IMR-90 (cell line): ENCODE data around the gene NCDN. TPM values are rescaled to one million over a fixed set of nuclear protein-coding genes. Genes with fewer than 3 reads are reported as not detected.
A peak's percentile ranks its signal among the peaks of the same experiment; 100 is the strongest.

ENCODE experiments used
- ATAC-seq: fragments of 200-7000 bp; cut with Tn5 transposase; 2 replicates; pipeline ENCODE4 v1.9.1; 2020; ENCODE audit warnings: low read depth, mild to moderate bottlenecking, moderate library complexity
- BruUV-seq: library from RNA; stranded (reverse); fragments of 400-500 nt; replicated peaks from 2 replicates; lab custom pipeline; 2021; lab: Mats Ljungman, UMichigan
- CTCF ChIA-PET: fragments of 300-600 bp; formaldehyde crosslinking; extraction: SDS; loops from one replicate; lab custom pipeline; 2021; ENCODE audit warnings: antibody characterized with exemption; lab: Yijun Ruan, JAX
- POLR2A ChIA-PET: fragments of 300-600 bp; sonication (Branson Sonifier 250); formaldehyde crosslinking; loops from one replicate; lab custom pipeline; 2022; ENCODE audit warnings: antibody characterized with exemption; ENCODE audit not compliant: unreplicated experiment; lab: Charles Lee
- DNase-seq: peaks from one replicate; pipeline ENCODE4 v3.0.0; 2013
- H2AFZ ChIP-seq: replicated peaks from 2 replicates; pipeline ENCODE3; 2013; ENCODE audit warnings: low read length, mild to moderate bottlenecking; ENCODE audit not compliant: poor library complexity
- H2AK5ac ChIP-seq: 2 replicates; pipeline ENCODE4 v1.6.1; 2013; ENCODE audit warnings: low read depth, low read length, inconsistent platforms
- H2AK9ac ChIP-seq: replicated peaks from 2 replicates; pipeline ENCODE3; 2013; ENCODE audit warnings: mild to moderate bottlenecking, low read depth, low read length, moderate library complexity; ENCODE audit not compliant: poor library complexity
- H2BK120ac ChIP-seq: 2 replicates; pipeline ENCODE4 v1.6.1; 2013; ENCODE audit warnings: low read depth, low read length, inconsistent platforms
- H2BK15ac ChIP-seq: 3 replicates; pipeline ENCODE4 v1.6.1; 2013; ENCODE audit warnings: low read depth, low read length, inconsistent platforms
- H2BK20ac ChIP-seq: 2 replicates; pipeline ENCODE4 v1.6.1; 2013; ENCODE audit warnings: low read depth, mild to moderate bottlenecking, inconsistent platforms, low read length, moderate library complexity
- H2BK5ac ChIP-seq: 2 replicates; pipeline ENCODE4 v1.6.1; 2013; ENCODE audit warnings: mild to moderate bottlenecking, low read depth, low read length, inconsistent platforms; ENCODE audit not compliant: poor library complexity, severe bottlenecking
- H3K14ac ChIP-seq: replicated peaks from 2 replicates; pipeline ENCODE4 v1.6.1; 2013; ENCODE audit warnings: low read depth, low read length, inconsistent platforms
- H3K18ac ChIP-seq: 2 replicates; pipeline ENCODE4 v1.6.1; 2013; ENCODE audit warnings: low read depth, low read length, control low read depth
- H3K23ac ChIP-seq: 2 replicates; pipeline ENCODE4 v1.6.1; 2013; ENCODE audit warnings: low read depth, low read length, inconsistent platforms
- H3K27ac ChIP-seq: 2 replicates; pipeline ENCODE4 v1.5.1; 2013; ENCODE audit warnings: mild to moderate bottlenecking, control low read depth, low read length; ENCODE audit not compliant: insufficient read depth
- H3K27me3 ChIP-seq: 2 replicates; pipeline ENCODE4 v1.6.1; 2013; ENCODE audit warnings: low read length; ENCODE audit not compliant: control insufficient read depth, insufficient read depth
- H3K36me3 ChIP-seq: 2 replicates; pipeline ENCODE4 v1.6.1; 2013; ENCODE audit warnings: low read length, mixed read lengths; ENCODE audit not compliant: control insufficient read depth, insufficient read depth
- H3K4ac ChIP-seq: 2 replicates; pipeline ENCODE4 v1.6.1; 2013; ENCODE audit warnings: low read depth, low read length, inconsistent platforms
- H3K4me1 ChIP-seq: 2 replicates; pipeline ENCODE4 v1.6.1; 2013; ENCODE audit warnings: low read length, mixed read lengths; ENCODE audit not compliant: control insufficient read depth, insufficient read depth
- H3K4me2 ChIP-seq: 2 replicates; pipeline ENCODE4 v1.6.1; 2013; ENCODE audit warnings: low read depth, mild to moderate bottlenecking, control low read depth, low read length, moderate library complexity
- H3K4me3 ChIP-seq: 2 replicates; pipeline ENCODE4 v1.5.1; 2013; ENCODE audit warnings: low read depth, mild to moderate bottlenecking, control low read depth, low read length, moderate library complexity; ENCODE audit not compliant: insufficient read depth
- H3K56ac ChIP-seq: 2 replicates; pipeline ENCODE4 v1.6.1; 2013; ENCODE audit warnings: low read length, inconsistent platforms; ENCODE audit not compliant: insufficient read depth; ENCODE audit errors: extremely low read depth
- H3K79me1 ChIP-seq, 2 experiments: 2 replicates each; pipeline ENCODE4 v1.6.1; 2013; ENCODE audit warnings: low read length in 2 of 2, inconsistent platforms in 1 of 2, low read depth in 1 of 2
- H3K9ac ChIP-seq: 2 replicates; pipeline ENCODE4 v1.6.1; 2013; ENCODE audit warnings: low read depth, low read length, control low read depth
- H3K9me1 ChIP-seq: 2 replicates; pipeline ENCODE4 v1.6.1; 2013; ENCODE audit warnings: low read length, inconsistent platforms; ENCODE audit not compliant: insufficient read depth
- H3K9me3 ChIP-seq: 2 replicates; pipeline ENCODE4 v1.6.1; 2013; ENCODE audit warnings: low read length; ENCODE audit not compliant: control insufficient read depth, insufficient read depth
- H4K20me1 ChIP-seq: 2 replicates; pipeline ENCODE4 v1.6.1; 2013; ENCODE audit warnings: low read length, inconsistent platforms; ENCODE audit not compliant: insufficient read depth
- H4K5ac ChIP-seq: 2 replicates; pipeline ENCODE4 v1.6.1; 2013; ENCODE audit warnings: mild to moderate bottlenecking, low read depth, low read length, control low read depth
- H4K8ac ChIP-seq, 2 experiments: 2 replicates each; pipeline ENCODE4 v1.6.1; 2013; ENCODE audit warnings: low read depth in 2 of 2, low read length in 2 of 2, control low read depth in 1 of 2, inconsistent platforms in 1 of 2
- H4K91ac ChIP-seq: 2 replicates; pipeline ENCODE4 v1.6.1; 2013; ENCODE audit warnings: low read depth, low read length, inconsistent platforms; ENCODE audit not compliant: insufficient read depth
- BHLHE40 ChIP-seq: fragments of 150-350 bp; IDR thresholded peaks from 2 replicates; pipeline ENCODE4 v1.6.1; 2016; ENCODE audit warnings: mild to moderate bottlenecking, low read depth, low read length
- NFE2L2 ChIP-seq: fragments of 150-350 bp; IDR thresholded peaks from 2 replicates; pipeline ENCODE4 v1.6.1; 2016; ENCODE audit warnings: low read depth, mild to moderate bottlenecking, low read length
- POLR2A ChIP-seq: IDR thresholded peaks from 2 replicates; pipeline ENCODE4 v1.6.1; 2012; ENCODE audit warnings: mild to moderate bottlenecking, low read depth, low read length
- RAD21 ChIP-seq: IDR thresholded peaks from 2 replicates; pipeline ENCODE4 v1.6.1; 2012; ENCODE audit warnings: low read length, improper control_type of control experiment
- SMC3 ChIP-seq: fragments of 150-350 bp; IDR thresholded peaks from 2 replicates; pipeline ENCODE4 v1.6.1; 2016; ENCODE audit warnings: low read depth, mild to moderate bottlenecking, antibody characterized with exemption, low read length, moderate library complexity
- WGBS, 2 experiments: methylation state at CpG; one replicate each; pipeline versions ENCODE4 v1.1.5 to v1.1.7; 2013; ENCODE audit warnings: missing lambda C conversion rate in 2 of 2; ENCODE audit not compliant: insufficient read length in 1 of 2; ENCODE audit errors: extremely low coverage in 2 of 2; 5-methylcytosine and 5-hydroxymethylcytosine counted together
- dilution Hi-C: fragments of 300-500 bp; cut with HindIII; formaldehyde crosslinking; loops from one replicate; pipeline ENCODE4 v1.14.3; 2018; ENCODE audit warnings: low sequenced_read_pairs; ENCODE audit not compliant: unreplicated experiment
- in situ Hi-C: fragments of 300-500 bp; cut with MboI; formaldehyde crosslinking; loops from 3 replicates; pipeline ENCODE4 v1.14.3; 2019; ENCODE audit warnings: low sequenced_read_pairs, inconsistent platforms, mixed read lengths
- intact Hi-C: fragments of 100-400 bp; cut with micrococcal nuclease; formaldehyde crosslinking; loops from 2 replicates; pipeline ENCODE4 v1.10.0; 2022
- polyA plus RNA-seq, 3 experiments: library from polyadenylated mRNA; depleted of rRNA; stranded (reverse); fragments of >200 nt; gene quantifications; 2 replicates each; pipeline ENCODE4 v1.2.3, GENCODE V29; 2012; ENCODE audit warnings: low replicate concordance in 1 of 3
- total RNA-seq: library from RNA; depleted of rRNA; stranded (reverse); fragments of >200 nt; gene quantifications from 2 replicates; pipeline ENCODE4 v1.2.3, GENCODE V29; 2012
- TF ChIP-seq, protein P1 (sequence below): fragments of 150-350 bp; IDR thresholded peaks from 2 replicates; pipeline ENCODE4 v1.6.1; 2016; ENCODE audit warnings: low read depth, mild to moderate bottlenecking, low read length, moderate library complexity, borderline replicate concordance

The NCDN gene
- total and polyA plus RNA-seq, 2 of the 4 experiments (the other 2 are of a cell fraction), result 10.0 to 38.8 TPM

DNA sequence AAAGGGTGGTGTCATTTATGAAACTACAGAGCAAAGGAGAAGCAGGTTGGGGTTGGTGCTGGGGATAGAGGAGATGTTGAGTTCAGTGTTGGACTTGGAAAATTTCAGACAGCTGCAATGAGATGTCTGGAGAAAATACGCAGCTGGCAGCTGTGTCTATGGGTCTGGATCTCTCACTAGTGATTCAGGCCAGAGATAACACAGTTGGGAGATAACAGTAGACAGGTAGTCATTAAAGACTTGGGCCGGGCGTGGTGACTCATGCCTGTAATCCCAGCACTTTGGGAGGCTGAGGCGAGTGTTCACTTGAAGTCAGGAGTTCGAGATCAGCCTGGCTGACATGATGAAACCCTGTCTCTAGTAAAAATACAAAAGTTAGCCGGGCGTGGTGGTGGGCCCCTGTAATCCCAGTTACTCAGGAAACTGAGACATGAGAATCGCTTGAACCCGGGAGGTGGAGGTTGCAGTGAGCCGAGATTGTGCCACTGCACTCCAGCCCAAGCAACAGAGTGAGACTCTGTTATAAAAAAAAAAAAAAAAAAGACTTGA lies 13.1 kb downstream of the NCDN start:
- H2AK9ac ChIP-seq, result no peak overlapping the region
- H4K8ac ChIP-seq, result no peak overlapping the region
- no peak for TF ChIP-seq NFE2L2
- TF ChIP-seq SMC3, result no peak
- no peak for TF ChIP-seq BHLHE40
- TF ChIP-seq POLR2A, result no peak
- TF ChIP-seq, protein P1, sequence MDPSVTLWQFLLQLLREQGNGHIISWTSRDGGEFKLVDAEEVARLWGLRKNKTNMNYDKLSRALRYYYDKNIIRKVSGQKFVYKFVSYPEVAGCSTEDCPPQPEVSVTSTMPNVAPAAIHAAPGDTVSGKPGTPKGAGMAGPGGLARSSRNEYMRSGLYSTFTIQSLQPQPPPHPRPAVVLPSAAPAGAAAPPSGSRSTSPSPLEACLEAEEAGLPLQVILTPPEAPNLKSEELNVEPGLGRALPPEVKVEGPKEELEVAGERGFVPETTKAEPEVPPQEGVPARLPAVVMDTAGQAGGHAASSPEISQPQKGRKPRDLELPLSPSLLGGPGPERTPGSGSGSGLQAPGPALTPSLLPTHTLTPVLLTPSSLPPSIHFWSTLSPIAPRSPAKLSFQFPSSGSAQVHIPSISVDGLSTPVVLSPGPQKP, result no peak
- no peak for TF ChIP-seq RAD21
- no peaks in the 10 kb centered on the region; the same call in 1 of the 2 replicates for H3K4me1 ChIP-seq
- no peak overlapping the region for H3K9ac ChIP-seq
- H3K9me3 ChIP-seq, result no peaks in the 10 kb centered on the region
- BruUV-seq, result no TSS peak
- H3K23ac ChIP-seq, result no peak overlapping the region
- H3K4ac ChIP-seq, result no peak overlapping the region
- 79% methylated on average over 3 of the region's 10 CpGs; no CpG with 5 or more reads in 1 of the 2 experiments for WGBS, 2 experiments
- ChIA-PET POLR2A (no interaction called here), CTCF (interaction anchor here (0.6 to 2.1 kb wide), 3 partner anchors 75 to 157 kb away, joined by 3 to 9 read pairs (median 5); no protein-coding TSS in a partner anchor)
- H3K4me2 ChIP-seq, result no peak overlapping the region
- ATAC-seq (no peak), DNase-seq (peak; percentile 44)
- no peaks in the 10 kb centered on the region for H3K79me1 ChIP-seq
- H3K56ac ChIP-seq, result no peak overlapping the region
- H2AFZ ChIP-seq, result no peak overlapping the region
- H2BK20ac ChIP-seq, result no peak overlapping the region
- H2BK5ac ChIP-seq, result no peak overlapping the region
- H3K36me3 ChIP-seq, result peaks cover 7% of the 10 kb centered on the region
- H2AK5ac ChIP-seq, result no peak overlapping the region
- H3K27ac ChIP-seq, result no peak overlapping the region
- H4K91ac ChIP-seq, result no peak overlapping the region
- intact Hi-C loops, result no loop called here
- no peak overlapping the region for H2BK15ac ChIP-seq
- in situ Hi-C loops, result loop anchor here (5.0 kb wide), 1 partner anchor 202 kb away; no protein-coding TSS in a partner anchor
- H2BK120ac ChIP-seq, result no peak overlapping the region
- dilution Hi-C loops, result no loop called here
- H3K27me3 ChIP-seq, result peaks cover 31% of the 10 kb centered on the region
- no peaks in the 10 kb centered on the region for H3K9me1 ChIP-seq
- 0 out of 2 replicates have a peak, but pooled peaks cover 5% of the 10 kb centered on the region for H4K20me1 ChIP-seq
- H3K18ac ChIP-seq, result no peak overlapping the region
- no peak overlapping the region for H4K5ac ChIP-seq
- no peak overlapping the region for H3K14ac ChIP-seq
- no peak overlapping the region for H3K4me3 ChIP-seq
